GM12878 (cell line): Measurements from ENCODE around the gene ITGA1. TPM values are rescaled to one million over a fixed set of nuclear protein-coding genes. Genes with fewer than 3 reads are reported as not detected.

Source experiments
- ATAC-seq: fragments of 200-7000 bp; cut with Tn5 transposase; 3 replicates; pipeline ENCODE4 v1.9.1; 2020; ENCODE audit warnings: mild to moderate bottlenecking, moderate library complexity
- BruUV-seq: library from RNA; stranded (reverse); fragments of 400-500 nt; replicated peaks from 2 replicates; lab custom pipeline; 2021; lab: Mats Ljungman, UMichigan
- CTCF ChIA-PET: fragments of 300-600 bp; sonication (Branson Sonifier 250); formaldehyde crosslinking; extraction: SDS; loops from one replicate; lab custom pipeline; 2021; ENCODE audit warnings: inconsistent platforms; lab: Yijun Ruan, JAX
- POLR2A ChIA-PET: fragments of 350-600 bp; formaldehyde crosslinking; extraction: SDS; loops from one replicate; lab custom pipeline; 2021; ENCODE audit warnings: inconsistent platforms; lab: Charles Lee
- RAD21 ChIA-PET: fragments of 300-600 bp; sonication (Branson Sonifier 250); formaldehyde crosslinking; loops from one replicate; lab custom pipeline; 2023; ENCODE audit warnings: antibody characterized with exemption; ENCODE audit not compliant: unreplicated experiment; lab: Charles Lee
- SMC1A ChIA-PET: fragments of 300-600 bp; sonication (Branson Sonifier 250); formaldehyde crosslinking; loops from one replicate; lab custom pipeline; 2023; ENCODE audit not compliant: unreplicated experiment, uncharacterized antibody; lab: Charles Lee
- DNase-seq: peaks from one replicate; pipeline ENCODE4 v3.0.0-alpha.2; 2011; ENCODE audit warnings: low read depth, low spot score
- FAIRE-seq: peaks from 3 replicates; lab custom pipeline; 2011; peaks lifted over from hg19 to GRCh38; lab: Jason Lieb, UNC
- H2AFZ ChIP-seq: 2 replicates; pipeline ENCODE4 v1.6.0; 2011; ENCODE audit warnings: low read depth, low read length, control low read depth; ENCODE audit not compliant: control insufficient read depth
- H3K27ac ChIP-seq: 2 replicates; pipeline ENCODE4 v1.5.1; 2011; ENCODE audit warnings: control low read depth; ENCODE audit not compliant: control insufficient read depth, insufficient read depth
- H3K27me3 ChIP-seq, 2 experiments: replicated peaks in 1 of 2; 2 replicates each; pipeline versions ENCODE4 v1.6.0 to v1.6.1; 2011; ENCODE audit warnings: low read length in 1 of 2; ENCODE audit not compliant: control insufficient read depth in 2 of 2, insufficient read depth in 2 of 2
- H3K36me3 ChIP-seq, 2 experiments: 2 replicates each; pipeline ENCODE4 v1.5.1; 2011; ENCODE audit warnings: low read length in 1 of 2; ENCODE audit not compliant: control insufficient read depth in 2 of 2, insufficient read depth in 2 of 2
- H3K4me1 ChIP-seq: 2 replicates; pipeline ENCODE4 v1.6.1; 2011; ENCODE audit warnings: mild to moderate bottlenecking, low read length, moderate library complexity, mixed read lengths; ENCODE audit not compliant: control insufficient read depth, insufficient read depth
- H3K4me2 ChIP-seq: 2 replicates; pipeline ENCODE4 v1.6.0; 2011; ENCODE audit warnings: control low read depth; ENCODE audit not compliant: control insufficient read depth, insufficient read depth
- H3K4me3 ChIP-seq: fragments of 200-600 bp; sonication (generic); 2 replicates; pipeline ENCODE4 v1.5.1; 2016
- H3K79me2 ChIP-seq: 2 replicates; pipeline ENCODE4 v1.6.0; 2011; ENCODE audit warnings: low read length; ENCODE audit not compliant: control insufficient read depth, insufficient read depth
- H3K9ac ChIP-seq: 2 replicates; pipeline ENCODE4 v1.8.0; 2011; ENCODE audit warnings: low read length, control low read depth, mixed read lengths; ENCODE audit not compliant: control insufficient read depth, insufficient read depth
- H3K9me3 ChIP-seq: replicated peaks from 3 replicates; pipeline ENCODE4 v1.5.1; 2011; ENCODE audit warnings: mild to moderate bottlenecking, low read length; ENCODE audit not compliant: control insufficient read depth, insufficient read depth
- H4K20me1 ChIP-seq: 2 replicates; pipeline ENCODE4 v1.6.0; 2011; ENCODE audit not compliant: control insufficient read depth, insufficient read depth
- ATF3 ChIP-seq: IDR thresholded peaks from 2 replicates; pipeline ENCODE4 v1.6.1; 2011; ENCODE audit warnings: low read depth, mild to moderate bottlenecking, low read length, moderate library complexity, borderline replicate concordance; ENCODE audit errors: extremely low read depth
- BMI1 ChIP-seq: fragments of 450-650 bp; IDR thresholded peaks from 2 replicates; pipeline ENCODE4 v1.6.1; 2016; ENCODE audit warnings: mild to moderate bottlenecking, moderate library complexity, borderline replicate concordance
- CEBPB ChIP-seq, 2 experiments: fragments of 150-350 bp in 1 of 2; IDR thresholded peaks; 2 replicates each; pipeline ENCODE4 v1.6.1; 2012 to 2014; ENCODE audit warnings: low read depth in 2 of 2, low read length in 2 of 2, borderline replicate concordance in 1 of 2, inconsistent platforms in 1 of 2
- CHD1 ChIP-seq: IDR thresholded peaks from 2 replicates; pipeline ENCODE4 v1.6.1; 2012; ENCODE audit warnings: low read depth, low read length, improper control_type of control experiment
- CHD2 ChIP-seq: IDR thresholded peaks from 2 replicates; pipeline ENCODE4 v1.6.1; 2011; ENCODE audit warnings: low read depth, low read length, improper control_type of control experiment, borderline replicate concordance
- CTCF ChIP-seq, 3 experiments: IDR thresholded peaks in 2 of 3; conservative IDR thresholded peaks in 1 of 3; 2 replicates each; pipeline ENCODE4 v1.5.1; 2011; ENCODE audit warnings: low read depth in 3 of 3, low read length in 3 of 3, mild to moderate bottlenecking in 3 of 3, control low read depth in 2 of 3, moderate library complexity in 2 of 3, inconsistent platforms in 1 of 3, mixed read lengths in 1 of 3; ENCODE audit not compliant: control insufficient read depth in 2 of 3, insufficient read depth in 1 of 3; ENCODE audit errors: extremely low read depth in 1 of 3
- DPF2 ChIP-seq: fragments of 450-650 bp; IDR thresholded peaks from 2 replicates; pipeline ENCODE4 v1.6.1; 2017; ENCODE audit warnings: mild to moderate bottlenecking
- HSF1 ChIP-seq: fragments of 150-350 bp; IDR thresholded peaks from 2 replicates; pipeline ENCODE4 v1.6.1; 2014; ENCODE audit warnings: mild to moderate bottlenecking, low read depth, low read length
- LARP7 ChIP-seq: fragments of 450-650 bp; IDR thresholded peaks from 2 replicates; pipeline ENCODE4 v1.6.1; 2017; ENCODE audit warnings: mild to moderate bottlenecking
- MTA3 ChIP-seq: IDR thresholded peaks from 2 replicates; pipeline ENCODE4 v1.6.1; 2012; ENCODE audit warnings: low read length, inconsistent platforms, borderline replicate concordance
- RCOR1 ChIP-seq: conservative IDR thresholded peaks from 2 replicates; pipeline ENCODE4 v1.6.1; 2012; ENCODE audit warnings: low read depth, low read length, improper control_type of control experiment
- RELB ChIP-seq: fragments of 450-650 bp; IDR thresholded peaks from 2 replicates; pipeline ENCODE4 v1.6.1; 2017; ENCODE audit warnings: low read depth, mild to moderate bottlenecking, moderate library complexity
- SIN3A ChIP-seq: IDR thresholded peaks from 2 replicates; pipeline ENCODE4 v1.6.1; 2012; ENCODE audit warnings: low read depth, low read length, improper control_type of control experiment
- SKIL ChIP-seq: fragments of 450-650 bp; IDR thresholded peaks from 2 replicates; pipeline ENCODE4 v1.6.1; 2017; ENCODE audit warnings: mild to moderate bottlenecking, low read depth, inconsistent platforms; ENCODE audit not compliant: poor library complexity, severe bottlenecking
- STAT3 ChIP-seq: IDR thresholded peaks from 2 replicates; pipeline ENCODE4 v1.6.1; 2011; ENCODE audit warnings: low read depth, low read length, improper control_type of control experiment
- ZNF274 ChIP-seq: IDR thresholded peaks from one replicate; pipeline ENCODE4 v1.8.0; 2011; ENCODE audit not compliant: insufficient read length, insufficient read depth
- WGBS: methylation state at CpG from one replicate; pipeline ENCODE4 v1.1.6; 2016; ENCODE audit warnings: low lambda C conversion rate; ENCODE audit not compliant: insufficient replicate concordance, insufficient coverage; ENCODE audit errors: missing lambda C conversion rate; 5-methylcytosine and 5-hydroxymethylcytosine counted together
- in situ Hi-C: fragments of 300-500 bp; cut with MboI; formaldehyde crosslinking; loops from 9 replicates; pipeline ENCODE4 v1.14.3; 2018; ENCODE audit warnings: mixed read lengths
- intact Hi-C: fragments of 100-400 bp; cut with micrococcal nuclease; formaldehyde crosslinking; loops from one replicate; pipeline ENCODE4 v1.14.2; 2022; ENCODE audit not compliant: unreplicated experiment
- polyA plus RNA-seq, 11 experiments: library from polyadenylated mRNA; depleted of rRNA in 4 of 11; unstranded in 6 of 11; stranded (reverse) in 5 of 11; fragments of >200 nt; fragmentation: Nextera tagmentation in 4 of 11; fragmentation: Illumina TruSeq in 1 of 11; extraction: Ambion mirVana in 4 of 11; extraction: Trizol in 1 of 11; gene quantifications; 1 replicate in 1 of 11; 2 replicates in 10 of 11; pipeline versions ENCODE4 v1.2.1 to v1.2.3, GENCODE V29; 2011 to 2016; ENCODE audit warnings: inconsistent platforms in 2 of 11, missing spikeins in 2 of 11, low read depth in 1 of 11
- total RNA-seq, 4 experiments: library from RNA; depleted of rRNA in 3 of 4; stranded (reverse); fragments of >200 nt in 3 of 4; fragmentation: Illumina TruSeq in 1 of 4; extraction: Trizol in 1 of 4; gene quantifications; 2 replicates each; pipeline versions ENCODE4 v1.2.1 to v1.2.3, GENCODE V29; 2013 to 2021

ITGA1 gene
- total and polyA plus RNA-seq, 10 of the 15 experiments (the other 5 are each of a cell fraction or from before 2014, with no cell fraction given): 0.02 to 0.56 (median 0.19) TPM

GRCh38 chr5:52893105-52893504 is 105.4 kb downstream of the ITGA1 start (continued):
- no peak for TF ChIP-seq HSF1
- no peak for TF ChIP-seq RELB

GRCh38 chr5:52893863-52894262 is 106.1 kb downstream of the ITGA1 start:
- no peaks in the 10 kb centered on the region for H3K4me1 ChIP-seq
- no peak for TF ChIP-seq SIN3A
- TF ChIP-seq RCOR1: no peak
- TF ChIP-seq ATF3: no peak
- TF ChIP-seq LARP7: no peak
- no peak for TF ChIP-seq STAT3
- no peak for TF ChIP-seq SKIL
- no peak for TF ChIP-seq DPF2
- TF ChIP-seq CEBPB (IDR thresholded peaks at IDR 0.05; ENCODE audit: borderline replicate concordance in 1 of 2, low read depth in 2 of 2, low read length in 2 of 2): no peak
- no peak for TF ChIP-seq CHD2
- no peak for TF ChIP-seq MTA3
- no peak for TF ChIP-seq BMI1
- TF ChIP-seq CTCF (IDR thresholded peaks at IDR 0.05 in 2 of 3, conservative IDR thresholded peaks at IDR 0.05 in 1 of 3; ENCODE audit: control insufficient read depth in 2 of 3, extremely low read depth in 1 of 3, insufficient read depth in 1 of 3, low read depth in 3 of 3, low read length in 3 of 3): no peak
- no peak for TF ChIP-seq ZNF274
- TF ChIP-seq CHD1: no peak

More at GRCh38 chr5:52893863-52894262, 106.1 kb downstream of the ITGA1 start:
- Histone ChIP-seq H3K27ac (no peak overlapping the region), H3K9me3 (no peaks in the 10 kb centered on the region), H3K9ac (no peak overlapping the region), H3K4me2 (no peak overlapping the region), H3K4me3 (no peak overlapping the region), H3K79me2 (no peaks in the 10 kb centered on the region), H3K27me3 (no peaks in the 10 kb centered on the region), H2AFZ (no peak overlapping the region), H3K36me3 (no peaks in the 10 kb centered on the region), H4K20me1 (no peaks in the 10 kb centered on the region)
- intact Hi-C loops (no loop called here), in situ Hi-C loops (no loop called here)
- FAIRE-seq (no peak), ATAC-seq (no peak), DNase-seq (no peak)
- 42% methylated on average over 1 of the region's 1 CpG for WGBS
- ChIA-PET POLR2A (no interaction called here), CTCF (no interaction called here), RAD21 (no interaction called here), SMC1A (no interaction called here)
- no TSS peak for BruUV-seq
